Activated CD8-positive, alpha-beta memory T cell treated with anti-CD3 and anti-CD28 coated beads for 1 hour (primary cell): ENCODE measurements around the gene RHO.
"Not testable (repeated sequence)": the region's sequence is repeated elsewhere in the genome, so short reads cannot be mapped to it uniquely, and the experiment has no call there.

Experiments used
- DNase-seq, 2 donors: peaks; one replicate each; pipeline ENCODE4 v3.0.0-alpha.2; 2020; ENCODE audit warnings: low read depth in 1 of 2; ENCODE audit errors: extremely low read depth in 1 of 2

RHO gene

GRCh38 chr3:129499604-129500333 lies 28.7 kb upstream of the RHO start:
- not testable (repeated sequence) for DNase-seq

- DNase-seq, result no peak
Measured at GRCh38 chr3:129500334-129500658, 28.1 kb upstream of the RHO start.

DNA sequence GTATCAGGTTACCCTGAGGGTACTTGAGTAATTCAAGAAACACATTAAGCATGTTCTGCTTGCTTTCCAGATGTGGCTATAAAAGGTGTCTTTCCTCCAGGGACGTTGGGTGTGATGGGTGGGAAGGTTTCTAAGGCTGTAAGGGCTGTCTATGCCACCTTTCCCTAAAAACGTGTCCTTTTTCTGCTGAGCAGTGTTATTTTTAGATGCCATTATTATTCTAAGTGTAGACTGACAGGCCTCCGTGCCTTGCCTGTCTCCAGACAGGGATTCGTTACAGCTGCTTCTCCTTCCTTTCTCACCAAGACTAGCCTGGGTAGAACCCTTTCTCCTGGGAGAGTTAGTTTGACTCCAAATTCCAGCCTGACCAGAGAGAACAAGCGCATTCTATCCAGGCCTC lies 26.8 kb upstream of the RHO start:
- DNase-seq, result no peak

GRCh38 chr3:129502641-129503408 lies 25.6 kb upstream of the RHO start:
- no peak for DNase-seq

DNA sequence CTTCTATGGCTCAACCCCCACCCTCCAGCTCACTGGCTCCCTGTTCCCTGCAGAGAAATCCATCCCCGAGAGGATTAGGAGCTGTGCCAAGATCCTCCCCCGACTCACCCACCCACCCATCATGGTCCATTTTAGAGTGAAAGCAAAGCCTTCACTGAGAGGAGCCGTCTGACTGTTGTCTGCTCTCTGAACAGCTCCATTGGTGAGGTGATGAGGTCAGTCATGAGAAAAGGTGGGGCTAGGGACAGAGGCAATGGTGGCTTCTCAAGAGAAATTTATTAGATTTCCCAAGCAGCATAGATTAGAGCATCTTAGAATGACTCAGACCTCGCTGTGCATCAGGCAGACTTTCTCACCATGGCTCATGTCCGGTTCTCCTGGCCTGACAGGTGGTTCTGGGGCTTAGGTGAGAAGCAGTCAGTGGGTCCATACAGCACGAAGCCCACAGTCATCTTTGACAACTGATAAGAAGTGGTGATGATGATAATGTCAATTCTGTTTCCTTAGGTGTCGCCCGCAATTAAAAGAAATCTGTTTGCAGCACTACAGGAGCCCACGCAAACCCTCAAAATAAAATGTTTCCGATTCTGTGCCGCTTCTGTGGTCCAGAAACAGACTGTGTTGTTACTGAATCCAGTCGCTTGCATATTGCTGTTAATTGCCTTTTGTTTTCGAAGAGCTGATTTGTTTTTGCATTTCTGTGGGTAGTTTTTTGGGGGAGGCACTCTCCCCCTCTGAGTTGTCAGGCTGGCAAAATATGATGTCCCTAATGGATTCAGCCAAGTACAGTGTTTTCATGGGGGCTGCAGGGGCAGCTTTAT lies 24.8 kb upstream of the RHO start:
- DNase-seq, result no peak

- no peak for DNase-seq
Measured at GRCh38 chr3:129504471-129505100, 23.9 kb upstream of the RHO start.

- no peak for DNase-seq
Measured at GRCh38 chr3:129505341-129505740, 23.1 kb upstream of the RHO start.

- no peak for DNase-seq
Measured at GRCh38 chr3:129506231-129506742, 22.2 kb upstream of the RHO start.

GRCh38 chr3:129507181-129507831 lies 21.1 kb upstream of the RHO start:
- no peak for DNase-seq

GRCh38 chr3:129512595-129512994 lies 15.8 kb upstream of the RHO start:
- DNase-seq, result no peak

GRCh38 chr3:129513705-129514104 lies 14.7 kb upstream of the RHO start:
- DNase-seq, result no peak

DNA sequence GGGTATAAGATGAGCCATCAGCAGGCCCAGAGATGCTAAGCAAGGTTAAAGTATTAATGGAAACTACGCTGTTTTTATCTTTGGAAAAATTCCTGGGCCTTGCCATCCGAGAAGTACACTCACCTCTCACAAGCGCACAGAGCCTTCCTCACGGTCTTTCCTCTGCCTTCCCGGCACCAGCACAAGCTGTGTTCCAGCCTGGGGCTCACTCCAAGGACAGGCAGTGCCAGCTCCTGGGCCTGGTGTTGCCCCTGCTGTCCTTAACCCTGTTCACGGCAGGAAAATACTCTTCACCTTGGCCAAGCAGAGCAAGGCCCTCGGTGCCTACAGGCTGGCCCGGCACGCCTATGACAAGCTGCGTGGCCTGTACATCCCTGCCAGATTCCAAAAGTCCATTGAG lies 14.3 kb upstream of the RHO start:
- DNase-seq, result no peak

DNA sequence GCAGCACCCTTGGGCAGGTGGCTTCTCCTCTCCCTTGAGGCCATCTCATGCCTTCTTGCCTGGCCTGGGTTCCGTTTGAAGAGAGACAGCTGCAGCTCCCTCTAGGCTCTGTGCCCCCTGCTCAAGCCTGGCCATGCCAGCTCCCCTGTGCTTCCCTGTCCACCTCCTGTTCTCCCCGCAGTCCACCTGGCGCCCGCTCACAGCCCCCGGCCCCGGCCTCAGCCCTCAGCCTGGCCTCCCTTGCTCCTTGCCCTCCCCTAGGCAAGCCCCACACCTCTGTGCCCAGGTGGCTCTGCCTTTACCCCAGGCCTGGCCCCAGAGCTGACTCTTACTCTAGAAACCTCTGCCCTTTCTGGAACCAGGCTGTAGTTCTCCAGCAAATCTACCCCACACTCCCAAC lies 13.9 kb upstream of the RHO start:
- no peak for DNase-seq

GRCh38 chr3:129515108-129515820 lies 13.2 kb upstream of the RHO start:
- not testable (repeated sequence) for DNase-seq

GRCh38 chr3:129515821-129516432 lies 12.5 kb upstream of the RHO start:
- DNase-seq, result not testable (repeated sequence)

DNA sequence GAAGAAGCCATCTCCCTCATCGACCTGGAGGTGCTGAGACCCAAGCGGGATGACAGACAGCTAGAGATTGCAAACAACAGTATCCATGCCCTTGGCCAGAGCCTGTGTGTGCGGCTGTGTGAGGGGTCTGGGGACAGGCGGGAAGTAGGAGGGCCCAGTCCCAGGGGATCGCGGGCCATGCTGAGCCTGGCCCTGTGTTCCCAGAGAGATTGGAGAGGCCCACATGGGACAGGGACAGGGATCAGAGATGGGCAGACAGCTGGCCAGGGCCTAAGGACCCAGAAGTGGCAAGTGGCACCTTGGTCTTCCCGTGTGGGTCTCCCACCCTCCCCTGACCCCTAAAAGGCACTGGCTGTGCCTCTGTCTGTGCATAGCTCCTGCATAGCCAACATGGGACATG lies 10.9 kb upstream of the RHO start:
- DNase-seq, result no peak

DNA sequence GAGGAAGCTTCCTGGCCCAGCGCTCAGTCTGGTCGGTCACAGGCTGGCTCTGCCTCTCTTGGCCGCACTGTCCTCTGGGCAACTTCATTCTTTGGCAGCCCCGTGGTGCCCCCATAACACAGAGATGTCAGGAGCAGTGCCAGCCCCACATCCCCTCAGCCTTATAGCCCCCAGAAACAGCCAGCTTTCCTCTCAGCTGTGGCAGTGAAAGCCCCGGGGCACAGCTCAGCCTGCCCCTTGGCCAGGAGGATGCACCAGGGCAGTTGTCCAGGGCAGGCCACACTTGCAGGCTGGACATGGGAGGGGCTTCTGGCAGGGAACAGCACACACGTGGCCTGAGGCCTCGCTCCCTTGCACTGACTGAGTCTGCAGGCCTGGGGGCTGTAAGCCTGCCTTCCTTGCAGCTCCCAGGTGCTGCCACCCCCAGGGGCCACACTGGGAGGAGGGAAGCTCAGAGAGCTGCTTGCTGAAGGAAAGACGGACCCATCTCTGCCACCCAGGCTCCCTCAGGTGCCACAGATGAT lies 10.3 kb upstream of the RHO start:
- DNase-seq, result no peak

DNA sequence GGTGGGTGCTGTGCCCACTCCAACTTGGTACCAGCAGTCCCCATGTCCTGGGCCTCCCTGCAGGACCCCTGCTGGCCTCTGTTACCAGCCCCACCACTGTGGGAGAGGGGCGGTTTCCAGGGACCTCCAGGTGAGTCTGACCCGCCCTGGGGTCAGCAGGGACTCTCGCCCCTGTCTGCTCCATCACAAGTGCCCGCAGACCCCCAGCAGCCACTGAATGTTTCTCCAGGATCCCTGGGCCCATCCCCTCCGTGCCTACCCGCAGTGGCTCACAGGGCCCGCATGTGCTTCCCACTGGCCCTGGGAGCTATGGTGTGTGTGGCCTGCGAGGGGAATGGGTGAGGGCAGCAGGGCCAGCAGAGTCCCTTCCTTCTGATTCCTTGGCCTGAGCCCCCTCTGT lies 9.9 kb upstream of the RHO start:
- no peak for DNase-seq

DNA sequence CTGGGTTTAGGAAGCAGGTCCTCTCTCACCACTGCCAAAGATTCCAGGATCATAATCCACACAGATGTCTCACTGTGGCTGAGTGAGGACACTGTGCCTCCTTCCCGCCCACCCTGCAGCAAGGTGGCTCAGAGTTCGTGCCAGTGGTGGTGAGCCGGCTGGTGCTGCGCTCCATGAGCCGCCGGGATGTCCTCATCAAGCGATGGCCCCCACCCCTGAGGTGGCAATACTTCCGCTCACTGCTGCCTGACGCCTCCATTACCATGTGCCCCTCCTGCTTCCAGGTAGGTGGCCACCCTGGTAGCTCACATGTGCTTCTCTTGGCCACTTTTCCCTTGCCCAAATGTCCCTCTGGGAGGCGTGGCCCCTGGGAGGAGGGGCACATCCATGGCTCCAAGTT lies 9.0 kb upstream of the RHO start:
- DNase-seq, result no peak
